HG02884 (cell line): Measurements from ENCODE around the gene PRICKLE1.

Experiments used
- ATAC-seq: cut with Tn5 transposase; IDR thresholded peaks from one replicate; pipeline ENCODE4 v1.9.1; 2021; ENCODE audit warnings: mild to moderate bottlenecking, moderate library complexity; ENCODE audit not compliant: unreplicated experiment

PRICKLE1 gene

GRCh38 chr12:42407306-42407705 lies 182.2 kb downstream of the PRICKLE1 start:
- no peak for ATAC-seq
